Endothelial cell of umbilical vein (primary cell): Measurements from ENCODE around the gene TYRO3. TPM values are rescaled to one million over a fixed set of nuclear protein-coding genes. Genes with fewer than 3 reads are reported as not detected.

Experiments used
- BruUV-seq: library from RNA; stranded (reverse); fragments of 400-500 nt; replicated peaks from 2 replicates; lab custom pipeline; 2021; lab: Mats Ljungman, UMichigan
- CTCF ChIA-PET: fragments of 300-600, 350-600 bp; sonication (Branson Sonifier 250); formaldehyde crosslinking; loops from one replicate; lab custom pipeline; 2021; ENCODE audit warnings: antibody characterized with exemption, inconsistent platforms; lab: Charles Lee
- POLR2A ChIA-PET: fragments of 300-600, 350-600 bp; sonication (Branson Sonifier 250); formaldehyde crosslinking; loops from one replicate; lab custom pipeline; 2021; ENCODE audit warnings: antibody characterized with exemption, inconsistent platforms; lab: Charles Lee
- DNase-seq: peaks from one replicate; pipeline ENCODE4 v3.0.0-alpha.2; 2011; ENCODE audit warnings: low read depth, low spot score
- FAIRE-seq: peaks from 2 replicates; lab custom pipeline; 2011; peaks lifted over from hg19 to GRCh38; lab: Jason Lieb, UNC
- H2AFZ ChIP-seq: 2 replicates; pipeline ENCODE4 v1.6.0; 2012; ENCODE audit warnings: low read depth, low read length, control low read depth, inconsistent platforms
- H3K27ac ChIP-seq: 2 replicates; pipeline ENCODE4 v1.5.1; 2011; ENCODE audit warnings: low read depth, mild to moderate bottlenecking, control low read depth, low read length, moderate library complexity; ENCODE audit not compliant: insufficient read depth
- H3K27me3 ChIP-seq, 2 experiments: 2 replicates each; pipeline versions ENCODE4 v1.6.0 to v1.6.1; 2011; ENCODE audit warnings: low read length in 2 of 2, mixed read lengths in 1 of 2; ENCODE audit not compliant: control insufficient read depth in 2 of 2, insufficient read depth in 2 of 2
- H3K36me3 ChIP-seq, 2 experiments: 2 replicates in 1 of 2; 3 replicates in 1 of 2; pipeline ENCODE4 v1.5.1; 2011; ENCODE audit warnings: low read length in 2 of 2, mild to moderate bottlenecking in 1 of 2, moderate library complexity in 1 of 2; ENCODE audit not compliant: control insufficient read depth in 2 of 2, insufficient read depth in 2 of 2; ENCODE audit errors: extremely low read depth in 1 of 2
- H3K4me1 ChIP-seq: 3 replicates; pipeline ENCODE4 v1.5.1; 2011; ENCODE audit warnings: mild to moderate bottlenecking, low read length; ENCODE audit not compliant: control insufficient read depth, insufficient read depth; ENCODE audit errors: extremely low read depth
- H3K4me2 ChIP-seq: 2 replicates; pipeline ENCODE4 v1.6.1; 2011; ENCODE audit warnings: low read length, control low read depth, mixed read lengths; ENCODE audit not compliant: insufficient read depth
- H3K4me3 ChIP-seq, 3 experiments: fragments of 200-600 bp in 1 of 3; sonication (generic), shearing (Covaris generic) in 1 of 3; replicated peaks in 1 of 3; 2 replicates each; pipeline ENCODE4 v1.5.1; 2011 to 2016; ENCODE audit warnings: control low read depth in 3 of 3, low read length in 3 of 3, mild to moderate bottlenecking in 2 of 3, inconsistent platforms in 1 of 3, low read depth in 1 of 3, moderate library complexity in 1 of 3; ENCODE audit not compliant: insufficient read depth in 1 of 3
- H3K79me2 ChIP-seq: 2 replicates; pipeline ENCODE4 v1.6.0; 2012; ENCODE audit warnings: low read length, inconsistent platforms; ENCODE audit not compliant: control insufficient read depth, insufficient read depth
- H3K9ac ChIP-seq: replicated peaks from 2 replicates; pipeline ENCODE3; 2011; ENCODE audit warnings: low read length, control low read depth; ENCODE audit not compliant: insufficient read depth; ENCODE audit errors: extremely low read depth
- H3K9me1 ChIP-seq: replicated peaks from 3 replicates; pipeline ENCODE4 v1.6.0; 2011; ENCODE audit warnings: mild to moderate bottlenecking, low read length; ENCODE audit not compliant: control insufficient read depth, insufficient read depth; ENCODE audit errors: extremely low read depth
- H3K9me3 ChIP-seq: replicated peaks from 2 replicates; pipeline ENCODE4 v1.5.1; 2012; ENCODE audit warnings: low read length, inconsistent platforms; ENCODE audit not compliant: control insufficient read depth, insufficient read depth
- H4K20me1 ChIP-seq: replicated peaks from 2 replicates; pipeline ENCODE3; 2011; ENCODE audit warnings: mild to moderate bottlenecking, low read length; ENCODE audit not compliant: control insufficient read depth, insufficient read depth; ENCODE audit errors: extremely low read depth
- CTCF ChIP-seq, 2 donors: IDR thresholded peaks; 1 replicate in 1 of 2; 2 replicates in 1 of 2; pipeline ENCODE4 v1.5.1; 2011; ENCODE audit warnings: low read length in 2 of 2, mild to moderate bottlenecking in 2 of 2, moderate library complexity in 2 of 2, control low read depth in 1 of 2, inconsistent platforms in 1 of 2, low read depth in 1 of 2; ENCODE audit not compliant: insufficient read depth in 1 of 2; ENCODE audit errors: extremely low read depth in 1 of 2
- EZH2 ChIP-seq: IDR thresholded peaks from 2 replicates; pipeline ENCODE4 v1.6.1; 2012; ENCODE audit warnings: borderline replicate concordance, low read depth, mild to moderate bottlenecking, moderate library complexity, low read length, inconsistent platforms; ENCODE audit not compliant: severe bottlenecking
- FOS ChIP-seq: IDR thresholded peaks from 2 replicates; pipeline ENCODE4 v1.6.1; 2011; ENCODE audit warnings: mild to moderate bottlenecking, low read length, moderate library complexity, borderline replicate concordance; ENCODE audit not compliant: insufficient read depth
- GATA2 ChIP-seq: IDR thresholded peaks from 2 replicates; pipeline ENCODE4 v1.7.0; 2011; ENCODE audit warnings: low read depth, mild to moderate bottlenecking, moderate library complexity, mixed read lengths, low read length; ENCODE audit not compliant: insufficient read length, insufficient read depth
- JUN ChIP-seq: IDR thresholded peaks from 2 replicates; pipeline ENCODE4 v1.6.1; 2011; ENCODE audit warnings: borderline replicate concordance, low read depth; ENCODE audit not compliant: insufficient read length, insufficient read depth
- MAX ChIP-seq: IDR thresholded peaks from 2 replicates; pipeline ENCODE4 v1.6.1; 2011; ENCODE audit not compliant: insufficient read depth, insufficient read length
- MYC ChIP-seq: IDR thresholded peaks from one replicate; pipeline ENCODE4 v1.6.1; 2011; ENCODE audit warnings: mild to moderate bottlenecking, low read depth, low read length
- POLR2A ChIP-seq: IDR thresholded peaks from 2 replicates; pipeline ENCODE4 v1.6.1; 2012; ENCODE audit warnings: low read depth, mild to moderate bottlenecking, control low read depth, low read length
- POLR2AphosphoS5 ChIP-seq: IDR thresholded peaks from 2 replicates; pipeline ENCODE4 v1.6.1; 2012; ENCODE audit warnings: low read depth, mild to moderate bottlenecking, control low read depth, low read length, moderate library complexity; ENCODE audit not compliant: insufficient read depth
- dilution Hi-C: fragments of 300-500 bp; cut with MboI; formaldehyde crosslinking; loops from one replicate; pipeline ENCODE4 v1.15.0; 2019; ENCODE audit warnings: low sequenced_read_pairs; ENCODE audit not compliant: extremely low pct_ligation_motif_present
- intact Hi-C: fragments of 100-400 bp; cut with micrococcal nuclease; formaldehyde crosslinking; loops from one replicate; pipeline ENCODE4 v1.10.0; 2022
- polyA plus RNA-seq, 4 experiments: library from polyadenylated mRNA; depleted of rRNA in 3 of 4; stranded (reverse) in 3 of 4; unstranded in 1 of 4; fragments of >200 nt; gene quantifications; 2 replicates each; pipeline versions ENCODE4 v1.2.1 to v1.2.3, GENCODE V29; 2011 to 2012; ENCODE audit warnings: missing spikeins in 1 of 4
- total RNA-seq: library from RNA; stranded (reverse); gene quantifications from 2 replicates; pipeline ENCODE4 v1.2.3, GENCODE V29; 2021

The TYRO3 gene
- total and polyA plus RNA-seq, 2 donors (not counting 3 experiments of a cell fraction or from before 2014, with no cell fraction given) = 14.1 to 14.5 TPM

- POLR2A ChIA-PET = no interaction called here
These were observed 25.7 kb downstream of the TYRO3 start for GRCh38 chr15:41584636-41585126.

More at GRCh38 chr15:41584636-41585126, 25.7 kb downstream of the TYRO3 start:
- Histone ChIP-seq H3K4me1 (peaks cover 9% of the 10 kb centered on the region), H3K4me3 (peak overlapping the region in 2 of 3 experiments; percentile 51 to 59), H3K9me3 (no peaks in the 10 kb centered on the region), H3K27me3 (peaks cover 0 to 3% of the 10 kb centered on the region in 2 experiments), H2AFZ (peak overlapping the region; percentile 97), H3K4me2 (peak overlapping the region; percentile 94), H3K9ac (peak overlapping the region; percentile 57), H3K9me1 (no peaks in the 10 kb centered on the region), H4K20me1 (no peaks in the 10 kb centered on the region), H3K36me3 (no peaks in the 10 kb centered on the region), H3K27ac (no peak overlapping the region), H3K79me2 (no peaks in the 10 kb centered on the region)
- TF ChIP-seq GATA2 (no peak), POLR2AphosphoS5 (no peak), EZH2 (no peak), POLR2A (no peak), JUN (no peak), MAX (no peak), FOS (no peak), CTCF (IDR thresholded peaks at IDR 0.05; ENCODE audit: extremely low read depth in 1 of 2, insufficient read depth in 1 of 2, low read depth in 1 of 2, low read length in 2 of 2) (no peak), MYC (no peak)
- FAIRE-seq = no peak
- dilution Hi-C loops (no loop called here), intact Hi-C loops (loop anchor here (1.0 kb wide), 2 partner anchors 27 to 40 kb away; partner anchors contain the start of gene RPAP1)
- BruUV-seq = no TSS peak
- no peak for DNase-seq
- CTCF ChIA-PET = interaction anchor here (0.7 to 3.1 kb wide), 11 partner anchors 9 to 119 kb away, joined by 3 to 33 read pairs (median 6); partner anchors contain the start of genes MGA, RPAP1 and TYRO3
